Endothelial cell of umbilical vein (primary cell): ENCODE measurements around the gene IRF2. TPM values are rescaled to one million over a fixed set of nuclear protein-coding genes. Genes with fewer than 3 reads are reported as not detected.
"Not testable (repeated sequence)": the region's sequence is repeated elsewhere in the genome, so short reads cannot be mapped to it uniquely, and the experiment has no call there.

ENCODE experiments used
- BruUV-seq: library from RNA; stranded (reverse); fragments of 400-500 nt; replicated peaks from 2 replicates; lab custom pipeline; 2021; lab: Mats Ljungman, UMichigan
- CTCF ChIA-PET: fragments of 300-600, 350-600 bp; sonication (Branson Sonifier 250); formaldehyde crosslinking; loops from one replicate; lab custom pipeline; 2021; ENCODE audit warnings: antibody characterized with exemption, inconsistent platforms; lab: Charles Lee
- POLR2A ChIA-PET: fragments of 300-600, 350-600 bp; sonication (Branson Sonifier 250); formaldehyde crosslinking; loops from one replicate; lab custom pipeline; 2021; ENCODE audit warnings: antibody characterized with exemption, inconsistent platforms; lab: Charles Lee
- DNase-seq: peaks from one replicate; pipeline ENCODE4 v3.0.0-alpha.2; 2011; ENCODE audit warnings: low read depth, low spot score
- FAIRE-seq: peaks from 2 replicates; lab custom pipeline; 2011; peaks lifted over from hg19 to GRCh38; lab: Jason Lieb, UNC
- H2AFZ ChIP-seq: 2 replicates; pipeline ENCODE4 v1.6.0; 2012; ENCODE audit warnings: low read depth, low read length, control low read depth, inconsistent platforms
- H3K27ac ChIP-seq: 2 replicates; pipeline ENCODE4 v1.5.1; 2011; ENCODE audit warnings: low read depth, mild to moderate bottlenecking, control low read depth, low read length, moderate library complexity; ENCODE audit not compliant: insufficient read depth
- H3K27me3 ChIP-seq, 2 experiments: 2 replicates each; pipeline versions ENCODE4 v1.6.0 to v1.6.1; 2011; ENCODE audit warnings: low read length in 2 of 2, mixed read lengths in 1 of 2; ENCODE audit not compliant: control insufficient read depth in 2 of 2, insufficient read depth in 2 of 2
- H3K36me3 ChIP-seq, 2 experiments: 2 replicates in 1 of 2; 3 replicates in 1 of 2; pipeline ENCODE4 v1.5.1; 2011; ENCODE audit warnings: low read length in 2 of 2, mild to moderate bottlenecking in 1 of 2, moderate library complexity in 1 of 2; ENCODE audit not compliant: control insufficient read depth in 2 of 2, insufficient read depth in 2 of 2; ENCODE audit errors: extremely low read depth in 1 of 2
- H3K4me1 ChIP-seq: 3 replicates; pipeline ENCODE4 v1.5.1; 2011; ENCODE audit warnings: mild to moderate bottlenecking, low read length; ENCODE audit not compliant: control insufficient read depth, insufficient read depth; ENCODE audit errors: extremely low read depth
- H3K4me2 ChIP-seq: 2 replicates; pipeline ENCODE4 v1.6.1; 2011; ENCODE audit warnings: low read length, control low read depth, mixed read lengths; ENCODE audit not compliant: insufficient read depth
- H3K4me3 ChIP-seq, 3 experiments: fragments of 200-600 bp in 1 of 3; sonication (generic), shearing (Covaris generic) in 1 of 3; replicated peaks in 1 of 3; 2 replicates each; pipeline ENCODE4 v1.5.1; 2011 to 2016; ENCODE audit warnings: control low read depth in 3 of 3, low read length in 3 of 3, mild to moderate bottlenecking in 2 of 3, inconsistent platforms in 1 of 3, low read depth in 1 of 3, moderate library complexity in 1 of 3; ENCODE audit not compliant: insufficient read depth in 1 of 3
- H3K79me2 ChIP-seq: 2 replicates; pipeline ENCODE4 v1.6.0; 2012; ENCODE audit warnings: low read length, inconsistent platforms; ENCODE audit not compliant: control insufficient read depth, insufficient read depth
- H3K9ac ChIP-seq: replicated peaks from 2 replicates; pipeline ENCODE3; 2011; ENCODE audit warnings: low read length, control low read depth; ENCODE audit not compliant: insufficient read depth; ENCODE audit errors: extremely low read depth
- H3K9me1 ChIP-seq: replicated peaks from 3 replicates; pipeline ENCODE4 v1.6.0; 2011; ENCODE audit warnings: mild to moderate bottlenecking, low read length; ENCODE audit not compliant: control insufficient read depth, insufficient read depth; ENCODE audit errors: extremely low read depth
- H3K9me3 ChIP-seq: replicated peaks from 2 replicates; pipeline ENCODE4 v1.5.1; 2012; ENCODE audit warnings: low read length, inconsistent platforms; ENCODE audit not compliant: control insufficient read depth, insufficient read depth
- H4K20me1 ChIP-seq: replicated peaks from 2 replicates; pipeline ENCODE3; 2011; ENCODE audit warnings: mild to moderate bottlenecking, low read length; ENCODE audit not compliant: control insufficient read depth, insufficient read depth; ENCODE audit errors: extremely low read depth
- MAX ChIP-seq: IDR thresholded peaks from 2 replicates; pipeline ENCODE4 v1.6.1; 2011; ENCODE audit not compliant: insufficient read depth, insufficient read length
- MYC ChIP-seq: IDR thresholded peaks from one replicate; pipeline ENCODE4 v1.6.1; 2011; ENCODE audit warnings: mild to moderate bottlenecking, low read depth, low read length
- POLR2A ChIP-seq: IDR thresholded peaks from 2 replicates; pipeline ENCODE4 v1.6.1; 2012; ENCODE audit warnings: low read depth, mild to moderate bottlenecking, control low read depth, low read length
- dilution Hi-C: fragments of 300-500 bp; cut with MboI; formaldehyde crosslinking; loops from one replicate; pipeline ENCODE4 v1.15.0; 2019; ENCODE audit warnings: low sequenced_read_pairs; ENCODE audit not compliant: extremely low pct_ligation_motif_present
- intact Hi-C: fragments of 100-400 bp; cut with micrococcal nuclease; formaldehyde crosslinking; loops from one replicate; pipeline ENCODE4 v1.10.0; 2022
- polyA plus RNA-seq, 4 experiments: library from polyadenylated mRNA; depleted of rRNA in 3 of 4; stranded (reverse) in 3 of 4; unstranded in 1 of 4; fragments of >200 nt; gene quantifications; 2 replicates each; pipeline versions ENCODE4 v1.2.1 to v1.2.3, GENCODE V29; 2011 to 2012; ENCODE audit warnings: missing spikeins in 1 of 4
- total RNA-seq: library from RNA; stranded (reverse); gene quantifications from 2 replicates; pipeline ENCODE4 v1.2.3, GENCODE V29; 2021

IRF2 gene
- total and polyA plus RNA-seq, 2 donors (not counting 3 experiments of a cell fraction or from before 2014, with no cell fraction given) = 26.9 to 27.6 TPM

- no peaks in the 10 kb centered on the region for H4K20me1 ChIP-seq
- POLR2A ChIA-PET = no interaction called here
- no peak overlapping the region for H3K9ac ChIP-seq
- H3K4me2 ChIP-seq = no peak overlapping the region
- H3K27ac ChIP-seq = no peak overlapping the region
- CTCF ChIA-PET = interaction anchor here (1.7 kb wide), 1 partner anchor 112 kb away, joined by 5 read pairs; no protein-coding TSS in a partner anchor
- FAIRE-seq (no peak), DNase-seq (no peak)
- no peaks in the 10 kb centered on the region for H3K79me2 ChIP-seq
- intact Hi-C loops = no loop called here
- no peak overlapping the region for H2AFZ ChIP-seq
- no peak overlapping the region for H3K4me3 ChIP-seq
- H3K9me1 ChIP-seq = no peaks in the 10 kb centered on the region
- dilution Hi-C loops = no loop called here
- H3K27me3 ChIP-seq = no peaks in the 10 kb centered on the region
- H3K36me3 ChIP-seq = no peaks in the 10 kb centered on the region
- H3K9me3 ChIP-seq = no peaks in the 10 kb centered on the region
- BruUV-seq = no TSS peak
- no peak for TF ChIP-seq MAX
- no peak for TF ChIP-seq POLR2A
- no peak for TF ChIP-seq MYC
- H3K4me1 ChIP-seq = peaks cover 2% of the 10 kb centered on the region
Observed at GRCh38 chr4:184376126-184376838, 98.1 kb downstream of the IRF2 start.

- H3K36me3 ChIP-seq, H3K4me1 ChIP-seq, H3K9me3 ChIP-seq, intact Hi-C loops, dilution Hi-C loops, H3K9me1 ChIP-seq, POLR2A ChIA-PET, H2AFZ ChIP-seq, H3K4me2 ChIP-seq, H3K27ac ChIP-seq, DNase-seq, H3K79me2 ChIP-seq, H3K4me3 ChIP-seq, H4K20me1 ChIP-seq, H3K27me3 ChIP-seq, H3K9ac ChIP-seq, BruUV-seq, FAIRE-seq: not testable (repeated sequence)
- CTCF ChIA-PET = interaction anchor here (1.7 kb wide), 1 partner anchor 111 kb away, joined by 5 read pairs; no protein-coding TSS in a partner anchor
Observed at GRCh38 chr4:184375623-184376022, 98.7 kb downstream of the IRF2 start.
